GM12878 (cell line): ENCODE results near the gene CEP89. TPM values are rescaled to one million over a fixed set of nuclear protein-coding genes. Genes with fewer than 3 reads are reported as not detected.
"Not testable (repeated sequence)": the region's sequence is repeated elsewhere in the genome, so short reads cannot be mapped to it uniquely, and the experiment has no call there.

Experiments used
- ATAC-seq: fragments of 200-7000 bp; cut with Tn5 transposase; 3 replicates; pipeline ENCODE4 v1.9.1; 2020; ENCODE audit warnings: mild to moderate bottlenecking, moderate library complexity
- BruUV-seq: library from RNA; stranded (reverse); fragments of 400-500 nt; replicated peaks from 2 replicates; lab custom pipeline; 2021; lab: Mats Ljungman, UMichigan
- CTCF ChIA-PET: fragments of 300-600 bp; sonication (Branson Sonifier 250); formaldehyde crosslinking; extraction: SDS; loops from one replicate; lab custom pipeline; 2021; ENCODE audit warnings: inconsistent platforms; lab: Yijun Ruan, JAX
- POLR2A ChIA-PET: fragments of 350-600 bp; formaldehyde crosslinking; extraction: SDS; loops from one replicate; lab custom pipeline; 2021; ENCODE audit warnings: inconsistent platforms; lab: Charles Lee
- RAD21 ChIA-PET: fragments of 300-600 bp; sonication (Branson Sonifier 250); formaldehyde crosslinking; loops from one replicate; lab custom pipeline; 2023; ENCODE audit warnings: antibody characterized with exemption; ENCODE audit not compliant: unreplicated experiment; lab: Charles Lee
- SMC1A ChIA-PET: fragments of 300-600 bp; sonication (Branson Sonifier 250); formaldehyde crosslinking; loops from one replicate; lab custom pipeline; 2023; ENCODE audit not compliant: unreplicated experiment, uncharacterized antibody; lab: Charles Lee
- DNase-seq: peaks from one replicate; pipeline ENCODE4 v3.0.0-alpha.2; 2011; ENCODE audit warnings: low read depth, low spot score
- FAIRE-seq: peaks from 3 replicates; lab custom pipeline; 2011; peaks lifted over from hg19 to GRCh38; lab: Jason Lieb, UNC
- H2AFZ ChIP-seq: 2 replicates; pipeline ENCODE4 v1.6.0; 2011; ENCODE audit warnings: low read depth, low read length, control low read depth; ENCODE audit not compliant: control insufficient read depth
- H3K27ac ChIP-seq: 2 replicates; pipeline ENCODE4 v1.5.1; 2011; ENCODE audit warnings: control low read depth; ENCODE audit not compliant: control insufficient read depth, insufficient read depth
- H3K27me3 ChIP-seq, 2 experiments: replicated peaks in 1 of 2; 2 replicates each; pipeline versions ENCODE4 v1.6.0 to v1.6.1; 2011; ENCODE audit warnings: low read length in 1 of 2; ENCODE audit not compliant: control insufficient read depth in 2 of 2, insufficient read depth in 2 of 2
- H3K36me3 ChIP-seq, 2 experiments: 2 replicates each; pipeline ENCODE4 v1.5.1; 2011; ENCODE audit warnings: low read length in 1 of 2; ENCODE audit not compliant: control insufficient read depth in 2 of 2, insufficient read depth in 2 of 2
- H3K4me1 ChIP-seq: 2 replicates; pipeline ENCODE4 v1.6.1; 2011; ENCODE audit warnings: mild to moderate bottlenecking, low read length, moderate library complexity, mixed read lengths; ENCODE audit not compliant: control insufficient read depth, insufficient read depth
- H3K4me2 ChIP-seq: 2 replicates; pipeline ENCODE4 v1.6.0; 2011; ENCODE audit warnings: control low read depth; ENCODE audit not compliant: control insufficient read depth, insufficient read depth
- H3K4me3 ChIP-seq: fragments of 200-600 bp; sonication (generic); 2 replicates; pipeline ENCODE4 v1.5.1; 2016
- H3K79me2 ChIP-seq: 2 replicates; pipeline ENCODE4 v1.6.0; 2011; ENCODE audit warnings: low read length; ENCODE audit not compliant: control insufficient read depth, insufficient read depth
- H3K9ac ChIP-seq: 2 replicates; pipeline ENCODE4 v1.8.0; 2011; ENCODE audit warnings: low read length, control low read depth, mixed read lengths; ENCODE audit not compliant: control insufficient read depth, insufficient read depth
- H3K9me3 ChIP-seq: replicated peaks from 3 replicates; pipeline ENCODE4 v1.5.1; 2011; ENCODE audit warnings: mild to moderate bottlenecking, low read length; ENCODE audit not compliant: control insufficient read depth, insufficient read depth
- H4K20me1 ChIP-seq: 2 replicates; pipeline ENCODE4 v1.6.0; 2011; ENCODE audit not compliant: control insufficient read depth, insufficient read depth
- GATAD2B ChIP-seq: fragments of 450-650 bp; conservative IDR thresholded peaks from 2 replicates; pipeline ENCODE4 v1.6.1; 2017; ENCODE audit warnings: low read depth, mild to moderate bottlenecking, moderate library complexity
- MTA2 ChIP-seq: fragments of 450-650 bp; IDR thresholded peaks from 2 replicates; pipeline ENCODE4 v1.6.1; 2016; ENCODE audit warnings: low read depth, mild to moderate bottlenecking, moderate library complexity
- PML ChIP-seq: IDR thresholded peaks from 2 replicates; pipeline ENCODE4 v1.6.1; 2012; ENCODE audit warnings: low read length, inconsistent platforms
- TCF12 ChIP-seq: IDR thresholded peaks from 2 replicates; pipeline ENCODE4 v1.6.1; 2011; ENCODE audit warnings: low read depth, mild to moderate bottlenecking, low read length
- ZNF207 ChIP-seq: fragments of 450-650 bp; IDR thresholded peaks from 2 replicates; pipeline ENCODE4 v1.6.1; 2014; ENCODE audit warnings: antibody characterized with exemption, mild to moderate bottlenecking, borderline replicate concordance
- ZNF24 ChIP-seq: fragments of 450-650 bp; IDR thresholded peaks from 2 replicates; pipeline ENCODE4 v1.6.1; 2017; ENCODE audit warnings: antibody characterized with exemption, mild to moderate bottlenecking
- ZNF592 ChIP-seq: fragments of 450-650 bp; IDR thresholded peaks from 2 replicates; pipeline ENCODE4 v1.6.1; 2017; ENCODE audit warnings: mild to moderate bottlenecking, moderate library complexity
- ZZZ3 ChIP-seq: IDR thresholded peaks from 2 replicates; pipeline ENCODE4 v1.6.1; 2011; ENCODE audit warnings: low read depth; ENCODE audit not compliant: control insufficient read depth, insufficient read length
- WGBS: methylation state at CpG from one replicate; pipeline ENCODE4 v1.1.6; 2016; ENCODE audit warnings: low lambda C conversion rate; ENCODE audit not compliant: insufficient replicate concordance, insufficient coverage; ENCODE audit errors: missing lambda C conversion rate; 5-methylcytosine and 5-hydroxymethylcytosine counted together
- in situ Hi-C: fragments of 300-500 bp; cut with MboI; formaldehyde crosslinking; loops from 9 replicates; pipeline ENCODE4 v1.14.3; 2018; ENCODE audit warnings: mixed read lengths
- intact Hi-C: fragments of 100-400 bp; cut with micrococcal nuclease; formaldehyde crosslinking; loops from one replicate; pipeline ENCODE4 v1.14.2; 2022; ENCODE audit not compliant: unreplicated experiment
- polyA plus RNA-seq, 11 experiments: library from polyadenylated mRNA; depleted of rRNA in 4 of 11; unstranded in 6 of 11; stranded (reverse) in 5 of 11; fragments of >200 nt; fragmentation: Nextera tagmentation in 4 of 11; fragmentation: Illumina TruSeq in 1 of 11; extraction: Ambion mirVana in 4 of 11; extraction: Trizol in 1 of 11; gene quantifications; 1 replicate in 1 of 11; 2 replicates in 10 of 11; pipeline versions ENCODE4 v1.2.1 to v1.2.3, GENCODE V29; 2011 to 2016; ENCODE audit warnings: inconsistent platforms in 2 of 11, missing spikeins in 2 of 11, low read depth in 1 of 11
- total RNA-seq, 4 experiments: library from RNA; depleted of rRNA in 3 of 4; stranded (reverse); fragments of >200 nt in 3 of 4; fragmentation: Illumina TruSeq in 1 of 4; extraction: Trizol in 1 of 4; gene quantifications; 2 replicates each; pipeline versions ENCODE4 v1.2.1 to v1.2.3, GENCODE V29; 2013 to 2021
- TF ChIP-seq, protein P1 (sequence below): fragments of 450-650 bp; IDR thresholded peaks from 2 replicates; pipeline ENCODE4 v1.6.1; 2016; ENCODE audit warnings: mild to moderate bottlenecking, moderate library complexity, borderline replicate concordance

Gene CEP89
- total and polyA plus RNA-seq, 10 of the 15 experiments (the other 5 are each of a cell fraction or from before 2014, with no cell fraction given), result 6.0 to 19.3 (median 10.2) TPM

- CTCF ChIA-PET, H4K20me1 ChIP-seq, POLR2A ChIA-PET, RAD21 ChIA-PET, ATAC-seq, in situ Hi-C loops, H3K36me3 ChIP-seq, H3K79me2 ChIP-seq, H3K9me3 ChIP-seq, H3K27ac ChIP-seq, H3K4me3 ChIP-seq, H3K9ac ChIP-seq, H3K4me1 ChIP-seq, H3K4me2 ChIP-seq, H3K27me3 ChIP-seq, FAIRE-seq, H2AFZ ChIP-seq, SMC1A ChIA-PET, BruUV-seq, DNase-seq, intact Hi-C loops: not testable (repeated sequence)
- WGBS, result 68% methylated on average over 12 of the region's 12 CpGs
Observed at GRCh38 chr19:32832094-32832493, 139.7 kb downstream of the CEP89 start.

DNA sequence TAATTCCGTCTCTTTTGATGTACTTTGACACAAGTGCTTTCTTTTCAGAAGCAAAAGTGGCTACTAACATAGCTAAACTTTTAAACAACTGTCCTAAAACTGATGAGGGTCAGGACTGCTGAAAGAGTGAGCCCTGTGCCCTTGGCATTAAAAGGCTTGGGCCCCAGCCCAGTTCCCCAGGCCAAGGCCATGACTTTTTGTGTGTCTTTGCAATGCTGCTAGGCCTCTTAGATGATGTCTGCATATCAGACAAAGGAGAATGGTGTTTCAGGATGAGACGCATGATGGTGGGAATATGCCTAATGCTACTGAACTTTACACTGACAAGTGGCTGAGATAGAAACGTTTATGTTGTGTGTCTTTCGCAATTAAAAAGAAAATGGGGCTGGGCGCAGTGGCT is 140.1 kb downstream of the CEP89 start:
- H2AFZ ChIP-seq, result no peak overlapping the region
- ChIA-PET POLR2A (no interaction called here), RAD21 (no interaction called here), CTCF (no interaction called here), SMC1A (no interaction called here)
- no peaks in the 10 kb centered on the region for H3K79me2 ChIP-seq
- H3K4me3 ChIP-seq, result no peak overlapping the region
- ATAC-seq, result no peak
- no peak for FAIRE-seq
- H3K9ac ChIP-seq, result no peak overlapping the region
- H3K27ac ChIP-seq, result no peak overlapping the region
- no peaks in the 10 kb centered on the region for H3K9me3 ChIP-seq
- H3K27me3 ChIP-seq, result no peaks in the 10 kb centered on the region
- no peaks in the 10 kb centered on the region for H3K4me1 ChIP-seq
- H4K20me1 ChIP-seq, result no peaks in the 10 kb centered on the region
- WGBS, result 61% methylated on average over 5 of the region's 5 CpGs
- no TSS peak for BruUV-seq
- no peaks in the 10 kb centered on the region for H3K36me3 ChIP-seq
- intact Hi-C loops, result no loop called here
- H3K4me2 ChIP-seq, result no peak overlapping the region
- in situ Hi-C loops, result no loop called here
- no peak for DNase-seq
- TF ChIP-seq GATAD2B, result no peak
- TF ChIP-seq, protein P1, sequence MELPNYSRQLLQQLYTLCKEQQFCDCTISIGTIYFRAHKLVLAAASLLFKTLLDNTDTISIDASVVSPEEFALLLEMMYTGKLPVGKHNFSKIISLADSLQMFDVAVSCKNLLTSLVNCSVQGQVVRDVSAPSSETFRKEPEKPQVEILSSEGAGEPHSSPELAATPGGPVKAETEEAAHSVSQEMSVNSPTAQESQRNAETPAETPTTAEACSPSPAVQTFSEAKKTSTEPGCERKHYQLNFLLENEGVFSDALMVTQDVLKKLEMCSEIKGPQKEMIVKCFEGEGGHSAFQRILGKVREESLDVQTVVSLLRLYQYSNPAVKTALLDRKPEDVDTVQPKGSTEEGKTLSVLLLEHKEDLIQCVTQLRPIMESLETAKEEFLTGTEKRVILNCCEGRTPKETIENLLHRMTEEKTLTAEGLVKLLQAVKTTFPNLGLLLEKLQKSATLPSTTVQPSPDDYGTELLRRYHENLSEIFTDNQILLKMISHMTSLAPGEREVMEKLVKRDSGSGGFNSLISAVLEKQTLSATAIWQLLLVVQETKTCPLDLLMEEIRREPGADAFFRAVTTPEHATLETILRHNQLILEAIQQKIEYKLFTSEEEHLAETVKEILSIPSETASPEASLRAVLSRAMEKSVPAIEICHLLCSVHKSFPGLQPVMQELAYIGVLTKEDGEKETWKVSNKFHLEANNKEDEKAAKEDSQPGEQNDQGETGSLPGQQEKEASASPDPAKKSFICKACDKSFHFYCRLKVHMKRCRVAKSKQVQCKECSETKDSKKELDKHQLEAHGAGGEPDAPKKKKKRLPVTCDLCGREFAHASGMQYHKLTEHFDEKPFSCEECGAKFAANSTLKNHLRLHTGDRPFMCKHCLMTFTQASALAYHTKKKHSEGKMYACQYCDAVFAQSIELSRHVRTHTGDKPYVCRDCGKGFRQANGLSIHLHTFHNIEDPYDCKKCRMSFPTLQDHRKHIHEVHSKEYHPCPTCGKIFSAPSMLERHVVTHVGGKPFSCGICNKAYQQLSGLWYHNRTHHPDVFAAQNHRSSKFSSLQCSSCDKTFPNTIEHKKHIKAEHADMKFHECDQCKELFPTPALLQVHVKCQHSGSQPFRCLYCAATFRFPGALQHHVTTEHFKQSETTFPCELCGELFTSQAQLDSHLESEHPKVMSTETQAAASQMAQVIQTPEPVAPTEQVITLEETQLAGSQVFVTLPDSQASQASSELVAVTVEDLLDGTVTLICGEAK, result no peak
- no peak for TF ChIP-seq ZNF24
- no peak for TF ChIP-seq PML
- TF ChIP-seq TCF12, result no peak
- TF ChIP-seq ZNF592, result no peak
- no peak for TF ChIP-seq ZNF207
- no peak for TF ChIP-seq ZZZ3
- no peak for TF ChIP-seq MTA2
